ENCODE measurements around the gene ZNF337.

The ZNF337 gene

GRCh38 chr20:25626779-25627178 lies 69.9 kb downstream of the ZNF337 start:
- H3K9me3 Mint-ChIP-seq, result peaks cover 2% of the 10 kb centered on the region
- H3K4me3 Mint-ChIP-seq, result no peak overlapping the region
- no peak overlapping the region for H3K27ac Mint-ChIP-seq
- peaks cover 27% of the 10 kb centered on the region for H3K36me3 Mint-ChIP-seq (ENCODE audit: low read depth)
- no peaks in the 10 kb centered on the region for H3K27me3 Mint-ChIP-seq
- no peak for DNase-seq
- H3K4me1 Mint-ChIP-seq (ENCODE audit: low read depth), result peaks cover 26% of the 10 kb centered on the region

- Mint-ChIP-seq H3K36me3 (ENCODE audit: low read depth) (peaks cover 38% of the 10 kb centered on the region), H3K27me3 (no peaks in the 10 kb centered on the region), H3K4me3 (peak overlapping the region; percentile 87), H3K9me3 (peaks cover 2% of the 10 kb centered on the region), H3K27ac (peak overlapping the region; percentile 98), H3K4me1 (ENCODE audit: low read depth) (peaks cover 25% of the 10 kb centered on the region)
- no peak for DNase-seq
These were observed 72.1 kb downstream of the ZNF337 start for GRCh38 chr20:25624500-25624939.
